ENCODE data around the gene ZBTB16.

DNA sequence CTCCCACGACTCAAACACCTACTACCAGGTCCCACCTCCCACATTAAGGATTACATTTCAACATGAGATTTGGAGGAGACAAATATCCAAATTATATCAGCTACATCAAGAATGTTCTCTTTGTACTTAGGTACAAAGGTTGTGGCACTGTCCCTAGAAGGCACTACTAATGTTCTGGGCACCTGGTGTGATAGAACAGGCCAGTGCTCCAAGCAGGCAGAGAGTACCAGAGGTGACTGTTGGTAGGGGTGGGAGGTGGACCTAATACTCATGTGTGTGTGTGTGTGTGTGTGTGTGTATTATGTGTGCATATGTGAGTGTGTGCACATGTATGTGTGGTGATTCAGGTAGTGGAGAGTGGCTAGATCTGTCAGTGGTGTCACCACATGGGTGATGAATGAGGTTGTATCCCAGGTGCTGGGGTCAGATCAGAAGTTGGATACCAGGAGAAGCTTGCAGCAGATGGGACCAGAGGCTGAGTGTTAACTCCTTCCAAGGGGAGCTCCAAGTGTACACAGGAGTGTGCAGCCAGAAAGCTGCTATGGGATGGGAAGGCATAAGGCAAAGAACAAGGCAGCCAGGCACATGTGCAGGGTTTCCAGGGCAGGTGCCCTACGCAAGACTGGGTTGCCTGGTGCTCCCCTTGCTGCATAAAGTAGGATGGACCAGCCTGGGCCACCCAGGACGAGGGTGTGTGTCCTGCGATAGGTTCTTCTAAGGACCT is 219.0 kb downstream of the ZBTB16 start:
- TF ChIP-seq, protein P1, sequence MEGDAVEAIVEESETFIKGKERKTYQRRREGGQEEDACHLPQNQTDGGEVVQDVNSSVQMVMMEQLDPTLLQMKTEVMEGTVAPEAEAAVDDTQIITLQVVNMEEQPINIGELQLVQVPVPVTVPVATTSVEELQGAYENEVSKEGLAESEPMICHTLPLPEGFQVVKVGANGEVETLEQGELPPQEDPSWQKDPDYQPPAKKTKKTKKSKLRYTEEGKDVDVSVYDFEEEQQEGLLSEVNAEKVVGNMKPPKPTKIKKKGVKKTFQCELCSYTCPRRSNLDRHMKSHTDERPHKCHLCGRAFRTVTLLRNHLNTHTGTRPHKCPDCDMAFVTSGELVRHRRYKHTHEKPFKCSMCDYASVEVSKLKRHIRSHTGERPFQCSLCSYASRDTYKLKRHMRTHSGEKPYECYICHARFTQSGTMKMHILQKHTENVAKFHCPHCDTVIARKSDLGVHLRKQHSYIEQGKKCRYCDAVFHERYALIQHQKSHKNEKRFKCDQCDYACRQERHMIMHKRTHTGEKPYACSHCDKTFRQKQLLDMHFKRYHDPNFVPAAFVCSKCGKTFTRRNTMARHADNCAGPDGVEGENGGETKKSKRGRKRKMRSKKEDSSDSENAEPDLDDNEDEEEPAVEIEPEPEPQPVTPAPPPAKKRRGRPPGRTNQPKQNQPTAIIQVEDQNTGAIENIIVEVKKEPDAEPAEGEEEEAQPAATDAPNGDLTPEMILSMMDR (conservative IDR thresholded peaks at IDR 0.05) = no peak
- TF ChIP-seq EZH2 (IDR thresholded peaks at IDR 0.05; ENCODE audit: low read depth) = no peak
